Measurements from ENCODE around the gene AQP10.
A peak's percentile ranks its signal among the peaks of the same experiment; 100 is the strongest.
"Not testable (repeated sequence)": the region's sequence is repeated elsewhere in the genome, so short reads cannot be mapped to it uniquely, and the experiment has no call there.

Gene AQP10, protein sequence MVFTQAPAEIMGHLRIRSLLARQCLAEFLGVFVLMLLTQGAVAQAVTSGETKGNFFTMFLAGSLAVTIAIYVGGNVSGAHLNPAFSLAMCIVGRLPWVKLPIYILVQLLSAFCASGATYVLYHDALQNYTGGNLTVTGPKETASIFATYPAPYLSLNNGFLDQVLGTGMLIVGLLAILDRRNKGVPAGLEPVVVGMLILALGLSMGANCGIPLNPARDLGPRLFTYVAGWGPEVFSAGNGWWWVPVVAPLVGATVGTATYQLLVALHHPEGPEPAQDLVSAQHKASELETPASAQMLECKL

DNA sequence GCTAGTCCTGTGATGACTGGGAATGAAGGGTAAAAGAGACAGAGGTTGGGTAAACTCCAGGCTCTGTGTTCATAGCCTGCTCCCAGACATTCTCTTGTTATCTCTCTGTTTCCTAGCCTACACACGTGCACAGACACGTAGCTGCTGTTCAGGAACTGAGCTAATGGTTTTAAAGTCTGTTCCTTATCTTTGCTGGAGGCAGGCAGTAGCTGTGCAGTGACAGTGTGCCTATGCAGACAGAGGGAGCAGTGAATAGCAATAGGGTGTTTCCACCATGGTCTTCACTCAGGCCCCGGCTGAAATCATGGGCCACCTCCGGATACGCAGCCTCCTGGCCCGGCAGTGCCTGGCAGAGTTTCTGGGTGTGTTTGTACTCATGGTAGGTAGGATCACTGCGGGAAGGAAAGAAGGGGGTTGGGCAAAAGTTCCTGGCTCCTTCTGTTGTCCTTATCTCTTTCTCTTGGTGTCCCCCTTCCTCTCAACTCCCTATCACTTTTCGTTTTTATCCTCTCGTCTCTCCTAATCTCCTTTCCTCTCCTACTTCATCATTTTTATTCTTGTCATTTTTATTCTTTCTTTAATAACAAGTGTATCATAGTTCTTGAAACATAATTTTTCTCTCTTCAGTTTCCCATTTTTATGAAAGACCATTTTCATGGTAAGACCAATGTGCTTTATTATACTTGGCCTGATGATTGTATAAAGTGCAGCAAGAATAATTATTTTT lies at the start of gene AQP10:
AQP10 (plus strand) TSS at position 212 of the 727 bp plus-strand sequence; CDS start at position 275, 63 bp downstream.
- no peak for DNase-seq

DNA sequence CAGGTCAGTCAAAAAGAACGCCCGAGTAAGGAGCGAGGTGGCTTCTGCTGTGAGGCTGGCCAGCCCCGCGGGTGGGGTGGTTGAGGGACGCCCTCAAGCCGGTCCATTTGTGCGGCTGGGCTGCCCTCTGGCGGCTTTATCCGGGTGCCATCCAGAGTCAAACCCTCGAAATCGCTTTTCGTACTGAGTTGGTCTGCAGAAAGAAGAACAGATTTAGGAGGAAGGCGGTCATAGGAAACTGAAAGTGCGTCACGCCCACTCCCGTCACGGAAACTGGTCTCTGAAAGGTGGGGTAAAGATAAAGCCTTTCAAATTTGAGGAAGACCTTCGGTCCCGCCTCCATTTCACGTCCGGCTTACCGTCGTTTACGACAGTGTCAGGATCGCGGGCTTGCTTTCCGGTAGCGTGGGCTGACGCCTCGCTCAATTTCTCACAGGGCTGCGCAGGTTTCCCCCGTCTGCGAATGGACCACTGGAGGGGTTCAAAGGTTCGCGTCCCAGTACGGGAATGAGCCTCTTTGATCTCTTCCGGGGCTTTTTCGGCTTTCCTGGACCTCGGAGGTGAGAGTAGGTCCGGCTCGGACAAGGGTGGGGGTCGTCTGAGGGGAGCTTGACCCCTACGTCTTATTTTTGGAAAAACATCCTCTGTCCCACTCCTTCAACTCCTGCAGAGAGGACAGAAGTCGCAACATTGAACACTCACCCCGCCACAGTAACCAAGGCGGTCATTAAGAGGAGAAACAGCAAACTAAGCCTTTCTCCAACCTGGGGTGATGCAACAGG lies 48.5 kb upstream of the AQP10 start, which contains the start of gene HAX1:
HAX1 (plus strand) TSS at position 413 of the 782 bp plus-strand sequence; CDS start at position 508, 95 bp downstream.
- DNase-seq = peak; percentile 99

DNA sequence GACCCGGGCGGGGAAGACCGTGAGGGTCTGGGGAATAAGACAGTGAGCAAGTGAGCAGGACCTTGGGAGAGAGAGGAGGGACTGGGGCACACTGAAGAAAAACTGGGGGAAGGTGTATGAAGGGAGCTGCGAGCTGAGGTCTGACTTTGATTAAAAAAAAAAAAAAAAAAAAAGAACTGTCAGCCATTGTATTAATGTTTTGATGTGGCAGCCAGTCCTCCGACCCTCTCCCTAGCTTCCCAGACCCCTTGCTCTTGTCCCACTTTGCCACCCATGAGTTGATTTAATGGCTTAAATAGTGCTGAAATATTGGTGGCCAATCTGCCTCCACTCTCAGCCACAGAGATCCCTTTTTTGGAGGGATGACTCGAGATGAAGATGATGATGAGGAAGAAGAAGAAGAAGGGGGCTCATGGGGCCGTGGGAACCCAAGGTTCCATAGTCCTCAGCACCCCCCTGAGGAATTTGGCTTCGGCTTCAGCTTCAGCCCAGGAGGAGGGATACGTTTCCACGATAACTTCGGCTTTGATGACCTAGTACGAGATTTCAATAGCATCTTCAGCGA lies 47.8 kb upstream of the AQP10 start:
- no peak for DNase-seq

DNA sequence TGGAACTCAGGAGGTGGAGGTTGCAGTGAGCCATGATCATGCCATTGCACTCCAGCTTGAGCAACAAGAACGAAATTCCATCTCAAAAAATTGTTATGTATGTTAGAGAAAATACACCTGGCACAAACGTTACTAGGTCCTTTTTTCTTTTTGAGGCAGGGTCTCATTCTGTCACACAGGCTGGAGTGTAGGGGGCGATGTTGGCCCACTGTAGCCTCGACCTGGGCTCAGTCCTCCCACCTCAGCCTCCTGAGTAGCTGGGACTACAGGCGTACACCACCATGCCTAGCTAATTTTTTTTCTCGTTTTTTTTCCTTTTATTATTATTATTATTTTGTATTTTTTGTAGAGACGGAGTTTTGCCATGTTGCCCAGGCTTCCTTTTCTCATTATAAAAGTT lies 44.1 kb upstream of the AQP10 start:
- peak; percentile 47 to 60 for DNase-seq

DNA sequence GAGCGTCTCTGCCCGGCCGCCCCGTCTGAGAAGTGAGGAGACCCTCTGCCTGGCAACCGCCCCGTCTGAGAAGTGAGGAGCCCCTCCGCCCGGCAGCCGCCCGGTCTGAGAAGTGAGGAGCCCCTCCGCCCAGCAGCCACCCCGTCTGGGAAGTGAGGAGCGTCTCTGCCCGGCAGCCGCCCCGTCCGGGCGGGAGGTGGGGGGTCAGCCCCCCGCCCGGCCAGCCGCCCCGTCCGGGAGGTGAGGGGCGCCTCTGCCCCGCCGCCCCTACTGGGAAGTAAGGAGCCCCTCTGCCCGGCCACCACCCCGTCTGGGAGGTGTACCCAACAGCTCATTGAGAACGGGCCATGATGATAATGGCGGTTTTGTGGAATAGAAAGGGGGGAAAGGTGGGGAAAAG lies 33.3 kb upstream of the AQP10 start:
- DNase-seq = not testable (repeated sequence)

DNA sequence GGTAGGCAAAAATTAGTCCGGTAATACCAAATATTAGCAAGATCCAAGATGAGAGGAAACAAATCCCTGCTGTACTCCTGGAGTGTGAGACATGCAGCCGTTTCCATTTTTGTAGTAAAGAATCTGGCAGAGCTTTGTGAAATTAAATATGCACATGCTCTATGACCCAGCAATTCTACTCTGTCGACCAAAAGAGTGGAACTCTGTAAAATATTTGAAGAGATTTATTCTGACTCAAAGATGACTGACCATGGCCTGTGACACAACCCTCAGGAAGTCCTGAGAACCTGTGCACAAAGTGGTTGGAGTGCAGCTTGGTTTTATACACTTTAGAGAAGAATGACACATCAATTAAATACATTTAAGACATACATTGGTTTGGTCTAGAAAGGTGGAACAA lies 32.2 kb upstream of the AQP10 start:
- no peak for DNase-seq

DNA sequence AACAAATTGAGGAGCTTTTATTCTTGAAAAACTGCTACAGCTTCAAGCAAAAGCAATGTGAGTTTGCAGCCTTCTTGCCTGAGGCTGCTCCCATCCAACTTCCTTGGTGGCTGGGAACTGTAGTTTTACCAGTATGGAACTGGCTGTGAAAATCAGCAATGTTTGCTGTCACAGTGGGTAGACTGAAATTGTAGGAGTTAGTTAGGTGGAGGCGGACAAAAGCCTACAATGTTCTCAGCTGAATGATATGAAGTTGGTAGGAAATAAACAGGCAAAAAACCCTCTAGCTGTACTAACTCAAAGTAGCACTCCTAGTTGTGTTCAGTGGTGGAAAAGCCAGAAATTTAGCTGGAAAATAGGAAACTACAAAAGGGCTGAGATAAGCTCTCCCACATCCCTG lies 30.0 kb upstream of the AQP10 start:
- no peak for DNase-seq

DNA sequence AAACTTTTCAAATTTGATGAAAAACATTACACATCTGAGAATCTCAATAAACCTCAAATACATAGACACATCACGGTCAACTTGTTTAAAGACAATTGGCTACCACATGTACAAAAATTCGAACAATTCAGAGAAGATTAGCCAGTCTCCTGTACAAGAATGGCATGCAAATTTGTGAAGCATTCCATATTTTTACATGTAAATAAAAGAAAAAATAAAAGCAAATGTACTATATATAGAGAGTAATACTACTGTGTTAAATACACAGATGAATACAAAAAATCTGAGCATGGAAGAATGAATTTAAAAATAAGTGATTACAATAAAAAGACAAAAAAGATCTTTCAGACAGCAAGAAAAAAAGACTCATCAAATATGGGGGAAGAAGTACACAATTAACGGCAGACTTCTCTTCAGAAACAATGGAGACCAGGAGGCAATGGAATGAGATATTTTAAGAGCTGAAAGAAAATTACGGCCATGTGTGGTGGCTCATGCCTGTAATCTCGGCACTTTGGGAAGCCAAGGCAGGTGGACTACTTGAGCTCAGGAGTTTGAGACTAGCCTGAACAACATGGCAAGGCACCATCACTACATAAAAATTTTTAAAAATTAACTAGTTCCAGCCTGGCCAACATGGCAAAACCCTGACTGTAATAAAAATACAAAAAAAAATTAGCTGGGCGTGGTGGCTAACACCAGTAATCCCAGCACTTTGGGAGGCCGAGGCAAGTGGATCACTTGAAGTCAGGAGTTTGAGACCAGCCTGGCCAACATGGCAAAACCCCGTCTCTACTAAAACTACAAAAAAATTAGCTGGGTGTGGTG lies 25.3 kb upstream of the AQP10 start:
- DNase-seq = no peak

DNA sequence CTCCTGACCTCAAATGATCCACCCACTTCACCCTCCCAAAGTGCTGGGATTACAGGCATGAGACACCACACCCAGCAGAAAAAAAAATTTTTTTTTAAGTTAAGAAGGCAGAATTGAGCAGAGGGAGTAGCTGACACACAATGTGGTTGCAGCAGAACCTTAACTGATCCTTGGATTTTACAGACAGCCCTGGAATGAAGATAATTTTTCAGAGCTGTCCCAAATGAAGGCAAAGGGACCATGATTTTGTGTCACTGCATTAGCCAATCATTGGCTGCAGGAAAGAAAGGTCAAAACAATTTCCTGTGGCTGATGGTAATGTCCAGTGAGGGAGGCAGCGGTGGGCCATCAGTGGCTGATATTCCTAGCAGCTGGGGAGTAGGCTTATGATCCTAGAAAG lies 19.3 kb upstream of the AQP10 start:
- DNase-seq = no peak

DNA sequence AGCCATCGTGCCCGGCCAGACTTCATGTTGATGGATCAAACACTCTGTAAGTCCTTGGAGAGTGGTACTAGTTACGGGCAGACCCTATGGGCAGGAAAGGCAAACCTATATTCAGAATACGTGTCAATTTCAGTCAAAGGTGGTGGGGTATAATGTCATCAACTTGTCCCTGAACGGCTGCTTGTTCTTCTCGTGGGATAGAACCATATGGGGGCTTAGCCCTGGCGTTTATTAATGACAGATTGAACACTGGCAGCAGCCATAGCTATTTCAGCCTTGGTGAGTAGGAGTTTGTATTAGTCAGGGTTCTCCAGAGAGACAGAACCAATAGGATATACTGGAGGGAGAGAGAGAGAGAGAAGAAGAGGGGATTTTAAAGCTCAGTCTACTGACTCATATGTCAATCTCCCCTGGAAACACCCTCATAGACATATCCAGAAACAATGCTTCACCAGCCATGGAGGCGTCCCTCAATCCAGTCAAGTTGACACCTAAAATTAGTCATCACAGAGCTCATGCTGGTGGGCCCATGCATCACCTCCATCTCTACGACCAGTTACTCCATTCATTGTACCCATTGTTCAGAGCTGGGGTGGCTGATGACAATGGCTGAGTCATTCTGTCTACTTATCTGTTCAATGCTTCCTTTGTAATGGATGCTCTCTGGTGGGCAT lies 16.1 kb upstream of the AQP10 start:
- peak; percentile 65 to 74 for DNase-seq

DNA sequence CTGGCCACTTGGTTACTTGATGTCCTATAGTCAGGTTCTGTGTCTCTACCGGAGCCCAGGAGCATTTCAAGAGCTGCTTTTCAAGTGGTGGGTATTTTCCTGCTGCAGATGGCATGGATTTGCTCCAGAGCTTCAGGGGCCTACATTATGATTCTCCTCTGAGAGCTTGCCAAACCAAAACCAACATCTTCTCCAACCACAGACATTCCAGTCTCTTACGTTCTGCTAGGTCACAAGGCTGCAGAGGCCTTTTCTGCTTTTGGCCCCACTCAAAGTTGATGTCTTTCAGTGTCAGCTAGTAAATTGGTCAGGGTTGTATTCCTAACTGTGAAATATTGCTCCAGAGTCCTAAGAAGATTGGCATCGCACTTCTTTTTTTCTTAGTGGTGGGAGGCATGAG lies 14.7 kb upstream of the AQP10 start:
- no peak for DNase-seq

DNA sequence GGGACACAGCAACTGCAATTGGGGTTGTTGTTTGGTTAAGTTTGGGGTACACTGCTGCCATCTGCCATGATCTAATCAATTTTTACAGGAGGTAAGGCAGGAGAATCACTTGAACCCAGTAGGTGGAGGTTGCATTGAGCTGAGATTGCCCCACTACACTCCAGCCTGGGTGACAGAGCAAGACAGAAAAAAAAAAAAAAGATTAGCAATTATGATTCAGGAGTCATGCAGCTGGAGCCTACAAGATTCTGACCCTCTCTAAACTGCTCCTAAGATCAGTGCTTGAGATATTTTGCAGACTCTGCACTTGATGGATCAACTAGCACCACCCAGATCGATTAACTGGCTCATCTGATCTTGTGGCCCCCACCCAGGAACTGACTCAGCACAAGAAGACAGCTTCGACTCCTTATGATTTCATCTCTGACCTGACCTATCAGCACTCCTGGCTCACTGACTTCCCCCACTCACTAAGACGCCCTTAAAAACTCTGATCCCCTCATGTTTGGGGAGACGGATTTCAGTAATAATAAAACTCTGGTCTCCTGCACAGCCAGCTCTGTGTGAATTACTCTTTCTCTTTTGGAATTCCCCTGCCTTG lies 13.1 kb upstream of the AQP10 start:
- DNase-seq = peak; percentile 24 to 29

DNA sequence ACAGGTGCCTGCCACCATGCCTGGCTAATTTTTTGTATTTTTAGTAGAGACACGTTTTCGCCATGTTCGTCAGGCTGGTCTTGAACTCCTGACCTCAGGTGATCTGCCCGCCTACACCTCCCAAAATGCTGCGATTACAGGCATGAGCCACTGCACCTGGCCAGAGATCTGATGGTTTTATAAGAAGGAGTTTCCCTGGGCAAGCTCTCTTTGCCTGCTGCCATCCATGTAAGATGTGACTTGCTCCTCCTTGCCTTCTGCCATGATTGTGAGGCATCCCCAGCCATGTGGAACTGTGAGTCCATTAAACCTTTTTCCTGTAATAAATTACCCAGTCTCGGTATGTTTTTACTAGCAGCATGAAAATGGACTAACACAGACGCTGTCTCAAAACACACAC lies 11.8 kb upstream of the AQP10 start:
- DNase-seq = not testable (repeated sequence)

DNA sequence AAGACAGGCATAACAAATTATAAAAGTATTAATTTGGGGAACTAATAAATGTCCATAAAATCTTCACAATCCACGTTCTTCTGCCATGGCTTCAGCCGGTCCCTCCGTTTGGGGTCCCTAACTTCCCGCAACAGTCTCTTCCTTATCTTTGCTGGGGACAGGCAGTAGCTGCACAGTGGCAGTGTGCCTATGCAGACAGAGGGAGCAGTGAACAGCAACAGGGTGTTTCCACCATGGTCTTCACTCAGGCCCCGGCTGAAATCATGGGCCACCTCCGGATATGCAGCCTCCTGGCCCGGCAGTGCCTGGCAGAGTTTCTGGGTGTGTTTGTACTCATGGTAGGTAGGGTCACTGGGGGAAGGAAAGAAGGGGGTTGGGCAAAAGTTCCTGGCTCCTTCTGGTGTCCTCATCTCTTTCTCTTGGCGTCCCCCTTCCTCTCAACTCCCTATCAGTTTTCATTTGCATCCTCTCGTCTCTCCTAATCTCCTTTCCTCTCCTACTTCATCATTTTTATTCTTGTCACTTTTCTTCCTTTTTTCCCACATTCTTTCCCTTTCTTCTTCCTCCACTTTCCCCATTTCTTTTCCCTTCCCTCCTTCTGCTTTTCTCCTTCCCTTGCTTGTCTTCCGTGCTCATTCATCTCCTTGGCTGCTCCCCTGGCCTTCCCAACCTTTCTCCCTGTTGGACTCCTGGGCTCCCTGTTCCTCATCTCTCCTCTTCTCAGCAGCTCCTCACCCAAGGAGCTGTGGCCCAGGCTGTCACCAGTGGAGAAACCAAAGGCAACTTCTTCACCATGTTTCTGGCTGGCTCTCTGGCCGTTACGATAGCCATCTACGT lies 8.4 kb upstream of the AQP10 start:
- not testable (repeated sequence) for DNase-seq

DNA sequence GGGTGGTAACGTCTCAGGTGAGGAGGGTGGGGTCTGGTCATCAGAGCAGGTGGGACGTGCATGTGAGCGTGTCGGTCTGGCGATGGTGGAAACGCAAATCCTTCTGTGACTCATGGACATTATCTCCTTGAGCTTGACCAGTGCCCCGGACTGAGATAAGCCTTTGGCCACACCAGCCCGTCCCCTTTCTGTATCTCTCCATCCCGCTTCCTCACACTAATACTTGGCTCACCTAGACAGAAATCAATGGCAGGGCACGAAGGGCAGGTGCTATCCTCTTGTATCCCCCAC lies 7.9 kb upstream of the AQP10 start:
- no peak for DNase-seq

DNA sequence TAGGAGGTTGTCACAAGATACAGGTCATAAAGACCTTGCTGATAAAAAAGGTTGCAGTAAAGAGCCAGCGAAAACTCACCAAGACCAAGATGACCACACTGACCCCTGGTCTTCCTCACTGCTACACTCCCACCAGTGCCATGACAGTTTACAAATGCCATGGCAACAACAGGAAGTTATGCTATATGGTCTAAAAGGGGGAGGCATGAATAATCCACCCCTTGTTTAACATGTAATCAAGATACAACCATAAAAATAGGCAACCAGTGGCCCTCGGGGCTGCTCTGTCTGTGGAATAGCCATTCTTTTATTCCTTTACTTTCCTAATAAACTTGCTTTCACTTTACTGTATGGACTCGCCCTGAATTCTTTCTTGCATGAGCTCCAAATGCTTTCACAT lies 6.7 kb upstream of the AQP10 start:
- not testable (repeated sequence) for DNase-seq

DNA sequence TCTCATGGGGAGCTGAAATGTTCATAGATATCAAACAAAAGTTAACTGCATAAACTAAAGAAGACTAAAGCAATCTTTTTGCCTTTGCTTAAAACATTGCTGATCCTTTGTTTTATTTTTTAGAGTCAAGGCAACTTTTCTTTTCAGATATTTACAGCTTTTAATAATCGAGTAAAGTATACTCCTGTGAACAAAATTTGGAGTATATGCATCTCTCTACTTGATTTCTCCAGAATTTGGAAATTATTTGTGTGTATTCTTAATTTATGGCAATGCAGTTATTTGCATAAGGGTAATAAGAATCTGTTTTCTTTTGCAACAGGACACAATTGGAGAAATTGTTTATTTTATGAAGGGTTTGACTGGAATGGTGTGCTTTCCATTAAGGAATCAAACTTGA lies 4.2 kb upstream of the AQP10 start:
- no peak for DNase-seq

DNA sequence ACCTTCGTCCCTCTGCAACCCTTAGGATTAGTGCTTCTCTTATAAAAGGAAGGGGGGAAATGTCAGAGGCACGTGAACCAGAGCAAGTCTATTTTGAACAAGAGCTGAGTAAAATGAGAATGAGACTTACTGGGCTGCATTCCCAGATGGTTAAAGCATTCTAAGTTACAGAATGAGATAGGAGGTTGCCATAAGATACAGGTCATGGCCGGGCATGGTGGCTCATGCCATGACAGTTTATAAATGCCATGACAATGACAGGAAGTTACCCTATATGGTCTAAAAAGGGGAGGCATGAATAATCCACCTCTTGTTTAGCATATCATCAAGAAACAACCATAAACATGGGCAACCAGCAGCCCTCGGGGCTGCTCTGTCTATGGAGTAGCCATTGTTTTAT lies 2.5 kb upstream of the AQP10 start:
- DNase-seq = no peak

DNA sequence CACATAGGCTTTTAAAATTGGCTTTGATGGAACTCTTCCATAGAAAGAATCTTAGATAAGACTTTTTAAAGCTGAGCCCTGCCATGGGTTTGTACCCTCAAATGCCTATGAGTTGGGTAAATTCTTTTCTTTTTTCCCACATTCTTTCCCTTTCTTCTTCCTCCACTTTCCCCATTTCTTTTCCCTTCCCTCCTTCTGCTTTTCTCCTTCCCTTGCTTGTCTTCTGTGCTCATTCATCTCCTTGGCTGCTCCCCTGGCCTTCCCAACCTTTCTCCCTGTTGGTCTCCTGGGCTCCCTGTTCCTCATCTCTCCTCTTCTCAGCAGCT lies 679 bp downstream of the AQP10 start:
- not testable (repeated sequence) for DNase-seq

DNA sequence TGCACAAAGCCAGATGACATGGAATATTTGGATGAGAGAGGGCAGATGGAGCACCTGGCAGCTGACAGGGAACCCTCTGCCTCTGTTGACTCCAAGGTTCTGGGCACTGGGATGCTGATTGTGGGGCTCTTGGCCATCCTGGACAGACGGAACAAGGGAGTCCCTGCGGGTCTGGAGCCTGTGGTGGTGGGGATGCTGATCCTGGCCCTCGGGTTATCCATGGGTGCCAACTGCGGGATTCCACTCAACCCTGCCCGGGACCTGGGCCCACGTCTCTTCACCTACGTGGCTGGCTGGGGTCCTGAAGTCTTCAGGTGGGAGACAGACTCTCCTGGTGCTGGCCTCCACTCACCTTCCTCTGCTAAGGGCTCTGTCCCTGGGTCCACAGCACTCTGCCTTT lies 2.6 kb downstream of the AQP10 start:
- DNase-seq = no peak

DNA sequence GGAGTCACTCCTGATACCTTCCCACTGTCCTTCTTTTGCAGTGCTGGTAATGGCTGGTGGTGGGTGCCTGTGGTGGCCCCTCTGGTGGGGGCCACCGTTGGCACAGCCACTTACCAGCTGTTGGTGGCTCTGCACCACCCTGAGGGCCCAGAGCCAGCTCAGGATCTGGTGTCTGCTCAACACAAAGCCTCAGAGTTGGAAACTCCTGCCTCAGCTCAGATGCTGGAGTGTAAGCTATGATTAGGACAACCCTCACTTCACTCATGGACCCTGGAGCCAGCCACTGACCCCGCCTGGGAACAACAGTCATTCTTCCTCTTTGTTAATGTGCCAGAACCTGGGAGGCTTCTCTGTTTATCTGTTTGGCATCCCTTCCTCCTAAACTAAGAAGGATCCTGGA lies 3.3 kb downstream of the AQP10 start:
- peak in 1 of 2 experiments; percentile 33 for DNase-seq
